Thoracic aorta (tissue), 2 donors: ENCODE data around the gene SAMMSON. TPM values are rescaled to one million over a fixed set of nuclear protein-coding genes. Genes with fewer than 3 reads are reported as not detected.

Experiments
- ATAC-seq: fragments of 150-250 bp; one replicate; pipeline ENCODE4 v1.8.0; 2017; ENCODE audit warnings: low read depth; ENCODE audit not compliant: insufficient number of reproducible peaks, low FRiP score
- DNase-seq: peaks from one replicate; pipeline ENCODE4 v3.0.0-alpha.2; 2020; ENCODE audit warnings: low spot score
- H3K27ac ChIP-seq, 2 donors: fragments of 200-600 bp; sonication (generic); 1 replicate in 1 of 2; 2 replicates in 1 of 2; pipeline ENCODE4 v1.5.1; 2016; ENCODE audit warnings: mild to moderate bottlenecking in 2 of 2, moderate library complexity in 2 of 2
- H3K27me3 ChIP-seq: fragments of 200-600 bp; sonication (generic); replicated peaks from 2 replicates; pipeline ENCODE4 v1.6.0; 2016; ENCODE audit warnings: mild to moderate bottlenecking; ENCODE audit not compliant: insufficient read depth
- H3K36me3 ChIP-seq: fragments of 200-600 bp; sonication (generic); one replicate; pipeline ENCODE4 v1.5.1; 2016
- H3K4me1 ChIP-seq, 2 donors: fragments of 200-600 bp; sonication (generic); 1 replicate in 1 of 2; 2 replicates in 1 of 2; pipeline versions ENCODE4 v1.5.1 to v1.6.0; 2016; ENCODE audit warnings: low read depth in 2 of 2, mild to moderate bottlenecking in 1 of 2; ENCODE audit not compliant: control insufficient read depth in 1 of 2
- H3K4me3 ChIP-seq: fragments of 200-600 bp; sonication (generic); 2 replicates; pipeline ENCODE4 v1.5.1; 2016; ENCODE audit warnings: mild to moderate bottlenecking
- H3K9me3 ChIP-seq: fragments of 200-600 bp; sonication (generic); 2 replicates; pipeline ENCODE4 v1.5.1; 2016
- total RNA-seq, 2 donors: library from RNA; depleted of rRNA; stranded (reverse); fragments of >200 nt; gene quantifications; one replicate each; pipeline versions ENCODE4 v1.1.0 to v1.2.3, GENCODE V29; 2016
- TF ChIP-seq, protein P1 (sequence below): fragments of 200-600 bp; sonication (generic); IDR thresholded peaks from one replicate; pipeline ENCODE4 v1.5.1; 2019; ENCODE audit warnings: antibody characterized with exemption

Gene SAMMSON
- total RNA-seq, 2 donors from 2014 or later, result 3.4 to 25.3 TPM

DNA sequence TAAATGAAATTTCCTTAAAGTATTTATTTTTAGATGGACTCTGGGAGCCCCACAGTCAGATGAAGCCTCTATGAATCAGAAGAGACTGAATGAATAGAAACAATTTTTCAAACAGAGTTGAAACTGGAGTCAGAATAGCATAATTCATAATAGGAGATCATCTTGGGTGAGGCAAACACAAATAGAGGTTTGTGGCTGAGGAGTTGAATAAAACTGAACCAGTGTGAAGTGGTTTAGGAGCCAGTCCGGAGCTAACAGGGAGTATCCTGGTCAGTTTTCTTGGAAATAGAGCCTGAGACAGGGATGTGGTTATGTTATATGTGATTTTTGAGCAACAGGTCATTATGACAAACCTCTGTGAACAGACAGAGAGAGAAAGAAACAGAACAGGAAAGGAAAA is 39.2 kb downstream of the SAMMSON start:
- no peak overlapping the region for H3K27ac ChIP-seq

DNA sequence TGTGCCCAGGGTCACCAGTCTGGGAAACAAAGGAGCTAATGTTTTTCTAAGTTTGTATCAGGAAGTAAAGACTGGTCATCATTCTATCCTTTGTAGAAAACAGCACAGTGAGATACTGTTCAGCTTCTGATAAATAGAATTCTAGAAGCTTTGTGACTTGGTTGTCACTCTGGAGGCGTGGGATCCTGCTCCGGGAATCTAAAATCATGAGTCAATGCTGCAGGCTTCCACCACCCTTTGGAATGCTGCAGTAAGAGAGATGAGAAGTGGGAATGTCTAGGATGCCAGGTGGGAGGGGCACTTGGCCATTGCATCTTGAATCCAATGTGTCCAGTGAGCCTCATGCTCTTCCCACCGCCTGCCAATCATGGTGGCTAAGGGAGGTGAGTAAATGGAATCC is 40.9 kb downstream of the SAMMSON start:
- Histone ChIP-seq H3K27me3 (no peaks in the 10 kb centered on the region), H3K4me3 (no peak overlapping the region), H3K9me3 (no peaks in the 10 kb centered on the region), H3K4me1 (peaks cover 0 to 8% of the 10 kb centered on the region in 2 donors), H3K27ac (no peak overlapping the region), H3K36me3 (no peaks in the 10 kb centered on the region)
- no peak for ATAC-seq
- TF ChIP-seq, protein P1, sequence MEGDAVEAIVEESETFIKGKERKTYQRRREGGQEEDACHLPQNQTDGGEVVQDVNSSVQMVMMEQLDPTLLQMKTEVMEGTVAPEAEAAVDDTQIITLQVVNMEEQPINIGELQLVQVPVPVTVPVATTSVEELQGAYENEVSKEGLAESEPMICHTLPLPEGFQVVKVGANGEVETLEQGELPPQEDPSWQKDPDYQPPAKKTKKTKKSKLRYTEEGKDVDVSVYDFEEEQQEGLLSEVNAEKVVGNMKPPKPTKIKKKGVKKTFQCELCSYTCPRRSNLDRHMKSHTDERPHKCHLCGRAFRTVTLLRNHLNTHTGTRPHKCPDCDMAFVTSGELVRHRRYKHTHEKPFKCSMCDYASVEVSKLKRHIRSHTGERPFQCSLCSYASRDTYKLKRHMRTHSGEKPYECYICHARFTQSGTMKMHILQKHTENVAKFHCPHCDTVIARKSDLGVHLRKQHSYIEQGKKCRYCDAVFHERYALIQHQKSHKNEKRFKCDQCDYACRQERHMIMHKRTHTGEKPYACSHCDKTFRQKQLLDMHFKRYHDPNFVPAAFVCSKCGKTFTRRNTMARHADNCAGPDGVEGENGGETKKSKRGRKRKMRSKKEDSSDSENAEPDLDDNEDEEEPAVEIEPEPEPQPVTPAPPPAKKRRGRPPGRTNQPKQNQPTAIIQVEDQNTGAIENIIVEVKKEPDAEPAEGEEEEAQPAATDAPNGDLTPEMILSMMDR, result no peak
- no peak for DNase-seq

More for the DNA sequence above, 39.2 kb downstream of the SAMMSON start:
- no peak for ATAC-seq
- Histone ChIP-seq H3K4me3 (no peak overlapping the region), H3K4me1 (peaks cover 0 to 8% of the 10 kb centered on the region in 2 donors), H3K36me3 (no peaks in the 10 kb centered on the region), H3K27me3 (no peaks in the 10 kb centered on the region), H3K9me3 (no peaks in the 10 kb centered on the region)
- TF ChIP-seq, protein P1, result no peak
- no peak for DNase-seq

DNA sequence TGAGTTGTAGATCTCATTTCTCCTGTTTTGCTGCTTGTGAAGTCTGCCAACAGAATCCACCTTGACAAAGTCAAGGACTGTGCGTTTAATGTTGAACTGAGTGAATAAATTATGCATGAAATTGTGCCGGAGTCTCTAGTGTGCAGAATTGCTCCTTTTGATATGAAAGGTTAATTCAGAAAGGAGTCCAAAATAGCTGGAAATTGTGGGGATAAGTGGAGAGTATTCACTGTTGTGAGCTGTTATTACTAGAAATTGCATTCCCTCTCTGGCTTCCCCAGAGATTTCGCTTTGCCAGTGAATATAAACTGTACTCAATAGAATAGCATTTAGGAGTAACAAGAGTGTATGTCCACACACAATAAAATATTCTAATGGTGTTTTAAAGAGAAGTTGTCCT is 43.1 kb downstream of the SAMMSON start:
- no peaks in the 10 kb centered on the region for H3K27me3 ChIP-seq
- ATAC-seq (no peak), DNase-seq (no peak)
- H3K4me3 ChIP-seq, result no peak overlapping the region
- no peaks in the 10 kb centered on the region for H3K9me3 ChIP-seq
- H3K4me1 ChIP-seq, result peaks cover 0 to 8% of the 10 kb centered on the region in 2 donors
- no peaks in the 10 kb centered on the region for H3K36me3 ChIP-seq
- no peak overlapping the region for H3K27ac ChIP-seq
- TF ChIP-seq, protein P1, result no peak

DNA sequence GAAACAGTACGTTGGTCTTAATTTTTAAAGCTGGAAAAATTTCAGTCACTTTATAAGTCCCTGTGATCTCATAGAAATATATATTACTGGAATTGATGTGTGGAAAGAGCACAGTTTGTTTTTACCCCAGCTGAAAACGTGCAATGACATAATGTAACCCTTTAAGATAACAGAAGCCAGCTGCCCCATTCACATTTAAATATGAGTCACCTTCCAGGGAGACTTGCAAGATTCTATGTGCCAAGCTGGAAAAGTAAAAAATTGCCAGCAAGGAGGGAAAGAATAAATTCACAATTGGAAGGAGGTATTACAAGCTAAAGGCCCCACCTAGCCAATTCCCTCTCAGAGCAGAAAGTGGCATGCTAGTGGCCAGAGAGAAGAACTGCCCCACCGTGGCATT is 50.2 kb downstream of the SAMMSON start:
- Histone ChIP-seq H3K4me3 (no peak overlapping the region), H3K36me3 (no peaks in the 10 kb centered on the region), H3K9me3 (no peaks in the 10 kb centered on the region), H3K27me3 (no peaks in the 10 kb centered on the region), H3K4me1 (peaks cover 4 to 26% of the 10 kb centered on the region in 2 donors), H3K27ac (peak overlapping the region in 1 of 2 donors; percentile 17)
- TF ChIP-seq, protein P1, result no peak
- peak; percentile 83 for ATAC-seq
- no peak for DNase-seq

DNA sequence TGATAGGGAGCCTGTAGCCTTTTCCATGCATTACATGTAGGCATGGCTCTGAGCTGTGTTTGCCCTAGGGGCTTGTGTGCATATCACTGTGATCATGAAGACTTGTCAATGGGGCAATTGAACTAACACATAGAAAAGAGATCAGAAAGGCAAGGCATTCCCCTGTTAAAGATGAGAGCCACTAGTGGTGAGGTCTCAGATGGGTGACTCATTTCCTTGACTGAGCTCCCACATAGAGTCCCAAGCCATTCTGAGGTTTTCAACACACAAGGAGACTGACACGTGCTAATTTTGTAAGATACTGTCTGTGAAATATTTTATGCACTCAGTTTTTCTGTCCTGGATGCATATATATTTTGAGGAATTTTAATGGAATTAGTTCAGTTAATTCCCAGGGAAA is 53.8 kb downstream of the SAMMSON start:
- Histone ChIP-seq H3K4me3 (no peak overlapping the region), H3K36me3 (no peaks in the 10 kb centered on the region), H3K27me3 (no peaks in the 10 kb centered on the region), H3K4me1 (peaks cover 4 to 26% of the 10 kb centered on the region in 2 donors), H3K27ac (no peak overlapping the region), H3K9me3 (no peaks in the 10 kb centered on the region)
- TF ChIP-seq, protein P1, result no peak
- ATAC-seq (no peak), DNase-seq (no peak)
